ENCODE results near the gene INS.
"Not testable (repeated sequence)": the region's sequence is repeated elsewhere in the genome, so short reads cannot be mapped to it uniquely, and the experiment has no call there.

Gene INS

DNA sequence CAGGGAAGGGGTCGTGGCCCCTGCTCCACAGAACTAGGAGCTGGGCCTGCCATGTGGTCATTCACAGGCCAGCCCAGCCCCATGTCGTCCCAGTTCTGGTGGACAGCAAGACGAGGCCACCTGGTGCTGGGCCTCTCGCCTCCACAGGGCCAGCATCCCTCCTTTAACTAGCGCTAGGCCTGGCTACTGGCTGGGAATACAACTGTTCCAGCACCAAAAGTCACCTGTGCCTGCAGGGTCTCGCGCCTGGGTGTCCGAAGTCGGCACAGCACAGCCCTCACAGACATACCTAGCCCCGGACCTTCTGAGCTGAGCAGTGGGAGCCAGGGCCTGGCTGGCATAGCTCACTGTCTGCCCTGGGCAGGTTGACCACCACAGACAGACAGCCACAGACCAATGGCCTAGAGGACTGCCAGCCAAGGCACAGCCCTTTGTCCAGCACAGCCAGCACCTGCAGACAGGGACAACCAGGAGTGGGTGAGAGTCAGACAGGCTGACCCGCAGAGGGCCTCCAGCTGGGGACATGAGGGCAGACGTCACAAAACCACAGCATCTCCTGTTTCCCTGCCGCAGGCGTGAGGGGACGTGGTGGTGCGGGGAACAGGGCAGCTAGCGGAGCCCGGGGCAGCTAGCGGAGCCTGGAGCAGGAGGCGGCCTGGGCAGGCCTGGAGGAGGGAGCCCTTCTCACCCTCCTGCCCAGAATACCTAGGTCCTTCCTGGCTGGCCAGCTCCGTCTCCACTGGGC, 37.8 kb upstream of the INS start:
- DNase-seq (ENCODE audit: low read depth): no peak

DNA sequence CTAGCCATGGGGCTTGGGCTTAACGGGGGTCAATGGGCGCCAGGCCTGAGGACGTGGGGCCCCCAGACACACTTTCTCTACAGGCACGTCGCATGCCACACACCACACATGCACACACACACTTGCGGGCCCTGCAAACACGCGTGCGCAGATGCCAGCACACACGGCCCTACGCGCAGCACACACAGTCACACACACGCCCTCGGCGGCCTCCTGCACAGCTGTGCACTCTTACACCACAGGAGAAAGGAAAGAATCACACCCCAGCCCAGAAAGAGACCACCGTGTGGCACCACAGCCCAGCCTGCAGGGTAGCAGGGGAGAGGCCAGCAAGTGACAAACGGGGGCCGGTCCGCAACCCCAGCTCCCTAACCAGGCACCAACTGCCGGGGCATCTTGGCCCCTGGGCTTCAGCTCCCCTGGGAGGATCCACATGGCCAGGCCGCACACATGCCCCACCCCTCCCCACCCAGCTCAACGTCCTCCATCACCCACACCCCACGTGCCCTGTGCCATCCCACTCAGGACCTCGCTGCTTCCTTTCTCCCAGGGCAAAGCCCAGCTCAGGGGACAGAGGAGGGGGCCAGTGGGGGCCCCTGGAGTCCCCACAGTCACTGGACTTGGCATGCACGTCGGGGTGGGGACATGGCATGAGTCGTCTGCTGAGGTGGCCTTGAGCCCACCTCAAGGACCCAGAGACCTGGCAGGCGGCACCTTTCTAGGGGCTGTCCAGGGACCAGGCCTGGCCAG, 36.9 kb upstream of the INS start:
- no peak for DNase-seq (ENCODE audit: low read depth)

DNA sequence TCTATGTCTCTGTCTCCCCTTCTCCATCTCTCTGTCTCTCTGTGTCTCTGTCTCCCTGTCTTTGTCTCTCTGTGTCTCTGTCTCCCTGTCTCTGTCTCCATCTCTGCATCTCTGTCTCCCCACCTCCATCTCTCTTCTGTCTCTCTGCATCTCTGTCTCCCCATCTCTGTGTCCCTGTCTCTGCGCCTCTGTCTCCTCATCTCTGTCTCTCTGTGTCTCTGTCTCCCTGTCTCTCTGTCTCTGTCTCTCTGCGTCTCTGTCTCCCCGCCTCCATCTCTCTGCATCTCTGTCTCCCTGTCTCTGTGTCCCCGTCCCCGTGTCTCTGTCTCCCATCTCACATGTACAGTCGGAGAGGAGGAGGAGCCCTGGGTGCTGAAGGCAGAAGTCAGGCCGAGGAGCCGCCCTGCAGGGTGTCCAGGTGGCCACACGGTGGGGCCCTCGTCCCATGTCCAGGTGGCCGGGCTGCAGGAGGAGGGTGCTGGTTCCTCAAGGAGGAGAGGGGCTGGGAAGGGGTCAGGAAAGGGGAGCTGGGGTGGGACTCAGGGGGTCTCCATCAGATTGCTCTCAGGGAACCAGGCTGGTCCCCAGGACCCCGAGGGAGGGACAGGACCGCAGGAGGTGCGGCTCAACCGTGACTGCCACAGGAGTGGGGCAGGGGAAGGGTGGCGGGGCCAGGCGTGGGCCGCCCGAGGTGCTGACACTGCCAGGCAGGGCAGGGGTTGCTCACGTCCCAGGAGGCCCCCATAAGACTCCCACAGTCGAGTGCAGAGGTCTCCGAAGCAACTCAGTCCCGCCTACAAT, 36.2 kb upstream of the INS start:
- DNase-seq (ENCODE audit: low read depth): peak; percentile 43

DNA sequence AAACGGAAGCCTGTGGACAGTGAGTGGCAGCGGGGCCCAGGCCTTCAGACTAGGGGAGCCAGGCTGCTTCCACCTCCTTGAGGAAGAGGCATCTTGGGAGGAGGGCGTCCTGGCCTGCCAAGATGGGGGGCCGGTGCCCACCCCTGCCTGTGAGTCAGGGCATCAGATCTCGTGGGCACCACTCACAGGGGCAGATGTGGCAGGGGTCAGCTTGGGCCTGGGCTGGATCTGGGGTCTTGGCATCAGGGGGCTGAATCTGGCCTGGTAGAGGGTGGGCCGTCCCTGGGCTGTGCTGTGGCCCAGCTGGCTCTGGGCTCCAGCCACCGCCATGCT, 34.7 kb upstream of the INS start:
- no peak for DNase-seq (ENCODE audit: low read depth)

DNA sequence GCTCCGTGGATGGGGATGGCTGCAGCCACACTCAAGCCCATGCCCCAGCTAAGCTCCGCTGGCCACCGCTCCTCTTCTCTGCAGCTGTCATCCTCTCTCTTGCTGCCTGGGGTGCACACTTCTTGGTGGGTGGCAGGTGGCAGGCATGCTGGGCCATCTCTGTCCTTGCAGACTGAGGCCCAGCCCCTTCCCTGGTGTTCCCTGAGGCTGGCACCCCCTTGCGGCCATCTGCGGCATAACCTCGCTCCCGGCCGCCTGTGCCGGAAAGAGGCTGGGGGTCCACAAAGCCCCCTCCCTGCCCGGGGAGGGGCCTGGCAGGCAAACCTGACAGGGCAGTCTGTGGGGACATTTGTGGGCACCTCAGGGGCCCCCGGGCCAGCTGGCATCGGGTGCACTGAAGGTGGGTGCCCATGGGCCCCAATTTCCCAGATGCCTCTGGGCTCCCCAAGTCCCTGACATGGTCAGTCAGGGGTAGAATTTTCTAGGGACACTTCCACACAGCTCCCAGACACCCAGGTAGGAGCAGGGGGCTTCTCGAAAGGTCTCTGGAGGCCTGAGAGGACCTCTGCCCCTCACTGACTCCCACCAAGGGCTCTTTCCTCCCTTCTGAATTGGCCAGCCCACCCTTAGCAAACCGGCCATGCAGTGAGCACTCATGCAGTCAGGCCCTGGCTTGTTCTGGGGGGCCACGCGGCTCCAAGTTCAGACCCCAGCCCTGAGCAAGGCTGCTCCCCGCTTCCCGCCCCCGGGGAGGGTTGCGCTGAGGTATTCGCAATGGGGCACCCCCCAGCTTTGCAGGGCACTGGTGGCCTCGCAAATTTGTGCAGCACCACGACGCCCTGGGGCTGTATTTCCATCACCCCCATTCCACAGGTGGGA, 34.1 kb upstream of the INS start:
- no peak for DNase-seq (ENCODE audit: low read depth)

DNA sequence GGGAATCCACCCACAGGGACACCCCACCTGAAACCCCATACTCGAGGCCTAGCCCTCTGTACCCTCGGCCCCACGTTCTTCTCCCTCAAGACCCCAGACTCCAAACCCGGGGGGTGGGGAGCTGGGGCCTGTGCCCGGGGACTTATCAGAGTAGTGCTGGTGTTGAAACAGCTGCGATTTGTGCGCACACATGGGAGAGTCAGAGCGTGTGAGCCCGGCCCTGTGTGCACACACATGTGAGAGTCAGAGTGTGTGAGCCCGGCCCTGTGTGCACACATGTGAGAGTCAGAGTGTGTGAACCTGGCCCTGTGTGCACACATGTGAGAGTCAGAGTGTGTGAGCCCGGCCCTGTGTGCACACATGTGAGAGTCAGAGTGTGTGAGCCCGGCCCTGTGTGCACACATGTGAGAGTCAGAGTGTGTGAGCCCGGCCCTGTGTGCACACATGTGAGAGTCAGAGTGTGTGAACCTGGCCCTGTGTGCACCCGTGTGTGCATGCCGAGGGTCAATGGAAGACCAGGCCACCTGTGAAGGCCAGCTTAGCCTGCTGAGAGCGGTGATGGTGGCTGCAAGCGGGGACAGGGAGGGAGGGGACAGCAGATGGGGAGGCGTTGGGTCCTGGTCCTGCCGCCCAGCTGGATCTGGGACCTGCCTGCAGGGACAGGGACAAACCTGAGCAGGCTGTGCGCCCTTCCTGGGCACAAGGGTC, 33.0 kb upstream of the INS start:
- not testable (repeated sequence) for DNase-seq (ENCODE audit: low read depth)

DNA sequence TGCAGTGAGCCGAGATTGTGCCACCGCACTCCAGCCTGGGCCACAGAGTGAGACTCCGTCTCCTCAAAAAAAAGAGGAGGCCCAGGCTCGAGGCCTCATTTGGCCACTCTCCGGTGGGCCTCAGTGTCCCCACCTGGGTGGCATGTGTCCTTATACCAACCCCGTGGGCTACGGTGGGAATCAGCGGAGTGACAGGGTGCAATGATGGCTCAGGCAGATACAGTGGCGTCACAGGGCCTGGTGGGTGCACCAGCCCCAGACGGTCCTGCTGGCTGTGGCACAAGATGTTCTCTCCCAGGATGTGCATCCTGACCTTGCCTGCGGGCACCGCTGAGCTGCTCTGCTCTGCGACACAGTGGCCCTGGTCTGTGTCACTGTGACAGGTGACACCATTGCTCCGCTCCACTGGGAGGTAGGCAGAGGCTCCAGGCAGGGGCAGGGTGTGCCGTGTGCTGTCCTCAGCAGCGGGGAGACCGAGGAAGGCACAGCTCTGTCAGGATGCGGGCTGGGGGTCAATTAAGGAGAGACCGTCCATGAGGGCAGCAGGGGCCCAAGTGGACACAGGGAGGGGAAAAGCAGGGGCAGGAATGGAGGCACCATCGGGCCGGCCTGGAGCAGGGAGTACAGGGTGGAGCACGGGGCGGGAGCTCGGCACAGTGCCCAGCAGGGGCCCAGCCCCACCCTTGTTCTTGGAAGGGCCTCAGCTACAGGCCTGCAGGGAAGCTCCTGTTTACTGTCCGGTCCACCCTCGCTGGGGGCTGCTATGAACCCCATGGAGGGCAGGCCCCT, 32.3 kb upstream of the INS start:
- no peak for DNase-seq (ENCODE audit: low read depth)

DNA sequence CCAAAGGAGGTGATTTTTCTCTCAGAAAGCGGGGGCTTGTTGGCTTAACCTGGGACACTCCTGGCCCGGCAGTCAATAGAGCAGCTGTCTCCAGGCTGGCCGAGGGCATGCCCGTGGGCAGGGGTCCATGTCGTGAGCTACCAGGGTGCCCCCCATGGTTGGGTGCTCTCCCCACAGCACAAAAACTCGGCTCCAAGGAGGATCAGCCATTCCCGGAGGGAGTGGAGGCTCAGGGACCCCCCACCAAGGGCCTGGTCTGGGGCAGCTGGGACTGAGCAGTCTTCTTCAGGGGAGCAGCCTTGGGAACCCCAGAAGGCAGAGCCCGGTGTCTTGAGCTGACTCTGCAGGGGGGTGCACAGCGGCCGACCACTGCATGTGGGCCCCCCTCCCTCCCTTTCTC, 31.4 kb upstream of the INS start:
- DNase-seq (ENCODE audit: low read depth): no peak

DNA sequence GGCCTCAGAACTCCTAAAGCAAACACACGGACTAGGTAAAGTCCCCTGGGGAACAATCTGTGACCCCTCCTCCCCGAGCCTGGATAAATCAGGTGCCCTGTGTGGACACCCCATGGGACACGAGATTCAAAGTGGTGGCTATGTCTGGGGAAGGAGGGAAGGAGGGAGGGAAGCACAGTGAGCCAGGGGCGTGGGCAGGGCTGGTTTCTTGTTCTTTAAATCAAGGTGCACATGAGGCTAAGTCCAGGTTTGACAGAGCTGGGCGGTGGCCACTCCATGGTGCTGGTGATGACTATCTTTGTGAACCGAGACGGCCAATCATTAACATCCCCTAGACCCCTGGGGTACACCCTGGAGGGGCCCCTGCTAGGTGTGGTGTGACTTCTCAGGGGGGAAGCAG, 30.9 kb upstream of the INS start:
- no peak for DNase-seq (ENCODE audit: low read depth)

DNA sequence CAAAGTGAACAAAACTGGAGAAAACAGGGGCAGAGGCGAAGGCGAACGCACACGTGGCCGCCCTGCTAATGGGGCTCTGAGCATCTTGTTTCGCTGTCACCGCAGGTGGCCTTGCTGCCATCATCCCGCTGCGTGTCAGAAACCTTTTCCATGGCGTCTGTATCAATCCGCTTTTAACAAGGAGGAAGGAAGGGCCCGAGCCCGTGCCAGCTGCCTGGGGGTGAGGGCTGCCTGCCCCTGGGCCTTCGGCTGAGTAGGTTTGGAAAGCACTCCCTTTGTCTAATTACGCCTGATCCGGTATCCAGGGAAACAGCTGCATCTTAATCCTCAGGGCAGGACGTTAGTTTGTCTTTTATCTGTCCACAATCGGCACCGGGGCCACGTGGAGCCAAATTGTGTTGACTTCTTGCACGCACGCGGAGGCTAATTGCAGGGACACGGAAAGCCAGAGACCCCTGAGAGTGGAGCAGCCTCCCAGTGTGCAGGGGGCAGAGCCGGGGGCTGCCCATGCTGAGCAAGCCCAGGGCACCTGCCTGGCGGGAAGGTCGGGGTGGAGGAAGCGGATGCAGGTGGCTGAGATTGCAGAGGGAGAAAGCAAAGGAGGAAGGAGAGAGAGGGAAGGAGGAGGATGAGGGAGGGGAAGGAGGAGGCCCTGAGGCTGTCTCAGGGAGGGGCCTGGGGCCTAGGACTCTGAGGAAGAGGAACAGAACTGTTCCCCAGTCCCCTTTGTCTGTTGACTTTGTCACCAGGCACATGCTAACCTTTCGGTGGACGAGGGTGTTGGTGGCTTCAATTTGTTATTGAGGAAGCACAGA, 29.9 kb upstream of the INS start:
- no peak for DNase-seq (ENCODE audit: low read depth)

DNA sequence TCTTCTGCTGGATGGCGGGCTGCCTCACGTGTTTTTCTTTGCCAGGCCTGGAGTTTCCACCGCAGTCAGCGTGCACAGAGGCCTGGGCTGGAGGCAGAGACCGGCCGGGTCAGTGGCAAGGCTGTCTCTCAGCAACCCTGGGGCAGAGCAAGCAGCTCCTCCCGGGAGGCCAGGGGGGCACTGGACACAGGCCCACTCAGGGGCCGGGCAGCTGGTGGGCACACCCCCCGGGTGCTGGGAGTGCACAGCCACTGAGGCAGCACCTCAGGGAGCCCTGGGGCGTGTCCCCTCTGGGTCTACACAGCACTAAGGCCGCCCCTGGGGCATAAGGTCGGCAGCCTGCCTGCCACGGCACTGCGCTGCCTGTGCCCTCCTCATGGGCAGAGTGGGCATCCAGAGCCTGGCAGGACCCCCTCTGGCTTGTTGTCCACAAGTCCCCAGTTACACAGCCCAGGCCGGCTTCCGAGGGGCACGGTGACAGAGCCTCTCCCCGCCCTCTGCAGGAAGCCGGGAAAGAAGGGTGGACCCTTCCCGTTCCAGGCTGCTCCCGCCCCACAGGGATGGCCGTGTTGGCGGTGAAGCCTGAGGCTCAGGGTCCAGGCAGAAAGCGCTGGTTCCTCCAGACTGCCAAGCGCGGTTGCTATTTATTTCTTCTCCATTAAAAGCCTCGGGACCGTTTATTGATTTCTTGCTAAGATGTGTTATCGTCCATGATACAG, 29.1 kb upstream of the INS start:
- DNase-seq (ENCODE audit: low read depth): no peak

DNA sequence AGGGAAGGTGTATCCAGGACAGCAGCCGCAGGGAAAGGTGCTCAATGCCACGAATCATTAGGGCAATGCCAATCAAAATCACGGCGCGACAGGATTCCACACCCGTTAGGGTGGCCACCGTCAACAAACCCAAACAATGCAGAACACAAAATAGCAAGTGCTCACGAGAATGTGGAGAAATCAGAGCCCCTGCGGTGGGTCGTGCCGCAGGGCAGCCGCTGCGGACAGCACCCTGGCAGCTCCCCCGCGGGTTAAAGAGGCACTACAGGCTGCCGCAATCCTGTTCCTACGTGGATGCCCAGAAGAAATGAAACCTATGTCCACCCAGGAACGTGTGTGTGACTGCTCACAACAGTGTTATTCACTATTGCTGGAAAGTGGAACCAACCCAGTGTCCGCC, 27.7 kb upstream of the INS start:
- DNase-seq (ENCODE audit: low read depth): no peak

DNA sequence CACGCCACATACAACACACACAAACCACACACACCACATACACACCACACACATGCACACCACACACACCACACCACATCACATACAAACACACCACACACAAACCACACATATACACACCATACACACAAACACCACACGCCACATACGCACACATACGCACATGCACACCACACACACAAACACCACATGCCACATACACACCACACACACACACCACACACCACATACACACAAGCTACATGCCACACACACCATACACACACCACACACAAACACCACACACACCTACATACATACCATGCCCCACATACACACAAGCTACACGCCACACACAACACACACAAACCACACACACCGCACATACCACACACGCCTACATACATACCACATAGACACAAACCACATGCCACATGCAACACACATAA, 26.3 kb upstream of the INS start:
- no peak for DNase-seq (ENCODE audit: low read depth)

DNA sequence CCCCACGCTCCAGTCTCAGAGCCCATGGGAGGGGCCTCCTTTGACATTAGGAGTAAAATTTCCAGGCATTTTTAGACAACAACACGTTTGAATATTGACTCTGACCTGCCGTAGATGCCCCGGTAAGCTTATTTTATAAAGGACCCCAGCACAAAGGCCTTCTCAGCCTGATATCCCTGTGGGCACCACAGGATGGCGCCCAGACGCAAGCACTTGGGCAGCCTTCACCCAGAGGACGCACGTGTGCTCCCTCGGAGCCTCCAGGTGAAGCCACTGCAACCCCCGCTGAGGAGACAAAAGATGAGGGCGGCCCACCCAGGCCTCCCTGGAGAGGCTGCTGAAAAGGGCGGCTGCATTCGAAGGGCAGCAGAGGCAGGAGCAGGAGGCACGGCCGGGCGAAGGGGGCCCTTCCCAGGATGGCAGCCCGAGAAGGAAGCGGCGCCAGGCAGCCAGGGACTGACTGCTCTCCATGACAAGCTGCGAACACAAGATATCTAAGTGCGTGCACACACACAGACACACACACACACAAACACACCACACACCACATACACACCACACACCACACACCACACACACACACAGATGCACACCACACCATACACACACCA, 25.8 kb upstream of the INS start:
- peak; percentile 23 for DNase-seq (ENCODE audit: low read depth)

DNA sequence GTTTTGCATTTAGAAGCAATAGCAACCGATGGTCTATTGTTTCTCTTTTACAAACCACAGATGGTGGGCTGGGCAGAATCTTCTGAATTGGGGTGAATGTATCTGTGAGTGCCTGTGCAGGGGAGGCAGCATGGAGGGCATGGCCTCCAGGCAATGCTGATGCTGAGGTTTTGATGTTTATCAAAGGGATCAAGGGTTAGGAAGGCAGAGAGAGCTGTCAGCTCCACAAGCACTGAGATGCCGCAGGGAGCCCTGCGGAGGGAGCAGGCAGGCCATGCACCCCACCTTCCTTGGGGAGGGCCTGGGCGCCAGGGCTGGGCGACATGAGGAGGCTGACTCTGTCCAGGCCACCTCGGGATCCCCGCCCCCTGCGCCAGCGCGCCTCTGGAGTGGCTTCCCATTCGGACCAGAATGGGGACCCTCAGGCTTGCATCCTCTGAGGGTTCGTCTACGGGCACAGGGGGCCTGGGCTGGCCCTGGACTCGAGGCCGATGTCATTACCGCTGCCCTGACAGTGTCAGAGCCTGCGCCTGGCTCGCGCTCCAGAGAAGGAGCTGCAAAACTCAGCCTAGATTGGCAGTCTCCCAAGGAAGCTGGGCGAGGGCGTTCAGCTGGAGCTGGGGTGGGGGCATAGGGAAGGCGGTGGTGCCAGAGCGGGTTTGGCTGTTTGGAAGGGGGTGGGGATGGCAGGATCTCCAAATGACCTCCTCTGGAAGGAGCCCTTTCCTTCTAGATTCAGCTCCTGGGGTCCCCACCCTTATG, 24.5 kb upstream of the INS start:
- no peak for DNase-seq (ENCODE audit: low read depth)

DNA sequence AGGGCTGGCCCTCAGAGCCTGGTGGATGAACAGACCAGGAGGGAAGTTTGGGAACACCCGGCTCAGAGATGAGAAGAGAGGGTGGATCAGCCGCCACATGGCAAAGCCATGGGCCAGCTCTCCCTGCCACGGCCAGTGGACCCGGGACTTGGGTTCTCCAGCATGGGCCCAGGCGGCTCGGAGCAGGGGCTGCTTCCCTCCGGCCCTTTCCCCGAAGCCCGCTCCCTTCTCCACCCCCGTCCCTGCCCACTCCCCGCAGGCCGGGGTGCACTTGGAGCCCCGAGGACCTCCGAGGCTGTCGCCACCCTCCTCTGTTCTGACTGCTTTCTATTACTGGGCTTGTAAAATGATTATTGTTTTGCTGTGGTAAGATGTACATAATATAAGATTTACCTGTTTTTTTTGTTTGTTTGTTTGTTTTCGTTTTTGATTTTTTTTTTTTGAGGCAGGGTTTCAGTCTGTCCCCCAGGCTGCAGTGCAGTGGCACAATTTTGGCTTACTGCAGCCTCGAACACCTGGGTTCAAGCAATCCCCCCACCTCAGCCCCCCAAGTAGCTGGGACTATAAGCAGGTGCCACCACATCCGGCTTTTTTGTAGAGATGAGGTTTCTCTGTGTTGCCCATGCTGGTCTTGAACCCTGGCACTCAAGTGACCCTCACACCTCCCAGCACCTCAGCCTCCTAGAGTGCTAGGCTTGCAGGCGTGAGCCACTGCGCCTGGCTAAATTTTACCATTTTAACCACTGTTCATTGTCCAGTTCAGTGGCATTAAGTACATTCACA, 21.9 kb upstream of the INS start:
- DNase-seq (ENCODE audit: low read depth): no peak

DNA sequence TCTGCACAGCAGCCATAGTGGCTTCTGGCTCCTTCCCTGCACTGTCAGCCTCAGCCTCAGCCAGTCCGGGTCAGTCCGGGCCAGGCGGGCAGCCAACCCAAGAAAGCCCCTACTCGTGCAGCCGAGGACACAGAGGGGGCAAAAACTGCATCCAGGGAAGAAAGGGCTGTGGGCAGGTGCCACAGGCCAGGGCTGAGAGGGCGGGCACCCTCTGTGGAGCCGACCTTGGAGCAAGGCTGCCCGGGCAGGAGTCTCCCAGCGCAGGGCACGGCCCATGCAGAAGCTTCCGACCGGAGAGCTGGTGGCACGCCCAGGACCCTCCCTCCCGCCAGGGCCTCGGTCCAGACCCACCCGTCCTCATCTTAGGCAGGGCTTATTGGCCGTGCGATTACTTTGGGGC, 21.1 kb upstream of the INS start:
- no peak for DNase-seq (ENCODE audit: low read depth)
